GM12891 (cell line): ENCODE data around the gene CCR2.

Source experiments
- POLR2A ChIP-seq: IDR thresholded peaks from 2 replicates; pipeline ENCODE4 v1.6.1; 2011; ENCODE audit warnings: low read depth, low read length, control low read depth
- POLR2AphosphoS5 ChIP-seq: IDR thresholded peaks from 2 replicates; pipeline ENCODE4 v1.6.1; 2011; ENCODE audit warnings: low read depth, low read length, control low read depth
- POU2F2 ChIP-seq: IDR thresholded peaks from 2 replicates; pipeline ENCODE4 v1.6.1; 2011; ENCODE audit warnings: low read depth, mild to moderate bottlenecking, control low read depth, low read length, moderate library complexity
- SPI1 ChIP-seq: IDR thresholded peaks from 2 replicates; pipeline ENCODE4 v1.6.1; 2011; ENCODE audit warnings: low read depth, low read length, control low read depth
- TAF1 ChIP-seq: IDR thresholded peaks from 2 replicates; pipeline ENCODE4 v1.6.1; 2011; ENCODE audit warnings: low read depth, low read length, control low read depth

- TF ChIP-seq POLR2A (no peak), POLR2AphosphoS5 (no peak), TAF1 (no peak), SPI1 (no peak), POU2F2 (no peak)
Measured at GRCh38 chr3:46399557-46399956, 45.6 kb downstream of the CCR2 start.
